NOMO-1 (cell line): ENCODE measurements around the gene RASGRP2.
"Not testable (repeated sequence)": the region's sequence is repeated elsewhere in the genome, so short reads cannot be mapped to it uniquely, and the experiment has no call there.

Experiments used
- DNase-seq, 2 experiments: peaks; one replicate each; lab custom pipeline; 2025; ENCODE audit not compliant: unreplicated experiment in 2 of 2; lab: John Stamatoyannopoulos, UW

The RASGRP2 gene

GRCh38 chr11:64705501-64705900 is 38.4 kb downstream of the RASGRP2 start:
- no peak for DNase-seq

- DNase-seq, result no peak
Observed at GRCh38 chr11:64703048-64703447, 40.9 kb downstream of the RASGRP2 start.

- DNase-seq, result not testable (repeated sequence)
Observed at GRCh38 chr11:64701956-64702355, 42.0 kb downstream of the RASGRP2 start.

GRCh38 chr11:64698427-64698826 is 45.5 kb downstream of the RASGRP2 start:
- DNase-seq, result no peak

- no peak for DNase-seq
Observed at GRCh38 chr11:64697663-64698375, 46.1 kb downstream of the RASGRP2 start.

GRCh38 chr11:64696045-64696444 is 47.9 kb downstream of the RASGRP2 start:
- DNase-seq, result no peak

GRCh38 chr11:64695548-64695947 is 48.4 kb downstream of the RASGRP2 start:
- no peak for DNase-seq

GRCh38 chr11:64694821-64695365 is 49.0 kb downstream of the RASGRP2 start:
- no peak for DNase-seq

- DNase-seq, result no peak
Observed at GRCh38 chr11:64694026-64694755, 49.8 kb downstream of the RASGRP2 start.

- no peak for DNase-seq
Observed at GRCh38 chr11:64692764-64693331, 51.1 kb downstream of the RASGRP2 start.

GRCh38 chr11:64691543-64691942 is 52.4 kb downstream of the RASGRP2 start:
- no peak for DNase-seq

GRCh38 chr11:64690235-64690634 is 53.7 kb downstream of the RASGRP2 start:
- no peak for DNase-seq

- peak; percentile 89 to 92 for DNase-seq
Observed at GRCh38 chr11:64688534-64688982, 55.4 kb downstream of the RASGRP2 start.

GRCh38 chr11:64687643-64688533 is 56.1 kb downstream of the RASGRP2 start:
- no peak for DNase-seq

GRCh38 chr11:64687204-64687603 is 56.7 kb downstream of the RASGRP2 start:
- DNase-seq, result no peak

- DNase-seq, result no peak
Observed at GRCh38 chr11:64686466-64687170, 57.3 kb downstream of the RASGRP2 start.

GRCh38 chr11:64685536-64685935 is 58.4 kb downstream of the RASGRP2 start:
- DNase-seq, result no peak

- no peak for DNase-seq
Observed at GRCh38 chr11:64684357-64684756, 59.6 kb downstream of the RASGRP2 start.

GRCh38 chr11:64681171-64681570 is 62.8 kb downstream of the RASGRP2 start:
- DNase-seq, result no peak

- DNase-seq, result no peak
Observed at GRCh38 chr11:64679846-64680245, 64.1 kb downstream of the RASGRP2 start.
